GM12878 (cell line): Measurements from ENCODE around the gene IER5L. TPM values are rescaled to one million over a fixed set of nuclear protein-coding genes. Genes with fewer than 3 reads are reported as not detected.
"Not testable (repeated sequence)": the region's sequence is repeated elsewhere in the genome, so short reads cannot be mapped to it uniquely, and the experiment has no call there.

Experiments
- ATAC-seq: fragments of 200-7000 bp; cut with Tn5 transposase; 3 replicates; pipeline ENCODE4 v1.9.1; 2020; ENCODE audit warnings: mild to moderate bottlenecking, moderate library complexity
- BruUV-seq: library from RNA; stranded (reverse); fragments of 400-500 nt; replicated peaks from 2 replicates; lab custom pipeline; 2021; lab: Mats Ljungman, UMichigan
- CTCF ChIA-PET: fragments of 300-600 bp; sonication (Branson Sonifier 250); formaldehyde crosslinking; extraction: SDS; loops from one replicate; lab custom pipeline; 2021; ENCODE audit warnings: inconsistent platforms; lab: Yijun Ruan, JAX
- POLR2A ChIA-PET: fragments of 350-600 bp; formaldehyde crosslinking; extraction: SDS; loops from one replicate; lab custom pipeline; 2021; ENCODE audit warnings: inconsistent platforms; lab: Charles Lee
- RAD21 ChIA-PET: fragments of 300-600 bp; sonication (Branson Sonifier 250); formaldehyde crosslinking; loops from one replicate; lab custom pipeline; 2023; ENCODE audit warnings: antibody characterized with exemption; ENCODE audit not compliant: unreplicated experiment; lab: Charles Lee
- SMC1A ChIA-PET: fragments of 300-600 bp; sonication (Branson Sonifier 250); formaldehyde crosslinking; loops from one replicate; lab custom pipeline; 2023; ENCODE audit not compliant: unreplicated experiment, uncharacterized antibody; lab: Charles Lee
- DNase-seq: peaks from one replicate; pipeline ENCODE4 v3.0.0-alpha.2; 2011; ENCODE audit warnings: low read depth, low spot score
- FAIRE-seq: peaks from 3 replicates; lab custom pipeline; 2011; peaks lifted over from hg19 to GRCh38; lab: Jason Lieb, UNC
- H2AFZ ChIP-seq: 2 replicates; pipeline ENCODE4 v1.6.0; 2011; ENCODE audit warnings: low read depth, low read length, control low read depth; ENCODE audit not compliant: control insufficient read depth
- H3K27ac ChIP-seq: 2 replicates; pipeline ENCODE4 v1.5.1; 2011; ENCODE audit warnings: control low read depth; ENCODE audit not compliant: control insufficient read depth, insufficient read depth
- H3K27me3 ChIP-seq, 2 experiments: replicated peaks in 1 of 2; 2 replicates each; pipeline versions ENCODE4 v1.6.0 to v1.6.1; 2011; ENCODE audit warnings: low read length in 1 of 2; ENCODE audit not compliant: control insufficient read depth in 2 of 2, insufficient read depth in 2 of 2
- H3K36me3 ChIP-seq, 2 experiments: 2 replicates each; pipeline ENCODE4 v1.5.1; 2011; ENCODE audit warnings: low read length in 1 of 2; ENCODE audit not compliant: control insufficient read depth in 2 of 2, insufficient read depth in 2 of 2
- H3K4me1 ChIP-seq: 2 replicates; pipeline ENCODE4 v1.6.1; 2011; ENCODE audit warnings: mild to moderate bottlenecking, low read length, moderate library complexity, mixed read lengths; ENCODE audit not compliant: control insufficient read depth, insufficient read depth
- H3K4me2 ChIP-seq: 2 replicates; pipeline ENCODE4 v1.6.0; 2011; ENCODE audit warnings: control low read depth; ENCODE audit not compliant: control insufficient read depth, insufficient read depth
- H3K4me3 ChIP-seq: fragments of 200-600 bp; sonication (generic); 2 replicates; pipeline ENCODE4 v1.5.1; 2016
- H3K79me2 ChIP-seq: 2 replicates; pipeline ENCODE4 v1.6.0; 2011; ENCODE audit warnings: low read length; ENCODE audit not compliant: control insufficient read depth, insufficient read depth
- H3K9ac ChIP-seq: 2 replicates; pipeline ENCODE4 v1.8.0; 2011; ENCODE audit warnings: low read length, control low read depth, mixed read lengths; ENCODE audit not compliant: control insufficient read depth, insufficient read depth
- H3K9me3 ChIP-seq: replicated peaks from 3 replicates; pipeline ENCODE4 v1.5.1; 2011; ENCODE audit warnings: mild to moderate bottlenecking, low read length; ENCODE audit not compliant: control insufficient read depth, insufficient read depth
- H4K20me1 ChIP-seq: 2 replicates; pipeline ENCODE4 v1.6.0; 2011; ENCODE audit not compliant: control insufficient read depth, insufficient read depth
- IRF3 ChIP-seq: fragments of 450-650 bp; IDR thresholded peaks from 2 replicates; pipeline ENCODE4 v1.6.1; 2014; ENCODE audit warnings: mild to moderate bottlenecking
- IRF5 ChIP-seq: fragments of 450-650 bp; IDR thresholded peaks from 2 replicates; pipeline ENCODE4 v1.6.1; 2017; ENCODE audit warnings: borderline replicate concordance
- MEF2B ChIP-seq: fragments of 450-650 bp; IDR thresholded peaks from 2 replicates; pipeline ENCODE4 v1.6.1; 2018; ENCODE audit warnings: mild to moderate bottlenecking, moderate library complexity; ENCODE audit not compliant: partially characterized antibody, poor library complexity, severe bottlenecking
- NFYB ChIP-seq: IDR thresholded peaks from 2 replicates; pipeline ENCODE4 v1.6.1; 2011; ENCODE audit warnings: low read depth, mild to moderate bottlenecking, low read length, improper control_type of control experiment, moderate library complexity; ENCODE audit not compliant: insufficient read depth
- NKRF ChIP-seq: fragments of 450-650 bp; conservative IDR thresholded peaks from 2 replicates; pipeline ENCODE4 v1.6.1; 2017; ENCODE audit warnings: mild to moderate bottlenecking, moderate library complexity
- SMAD1 ChIP-seq: fragments of 450-650 bp; IDR thresholded peaks from 2 replicates; pipeline ENCODE4 v1.6.1; 2018; ENCODE audit warnings: mild to moderate bottlenecking, low read depth; ENCODE audit not compliant: partially characterized antibody
- SMC3 ChIP-seq: IDR thresholded peaks from 2 replicates; pipeline ENCODE4 v1.6.1; 2011; ENCODE audit warnings: low read length, improper control_type of control experiment, borderline replicate concordance
- SRF ChIP-seq, 2 experiments: IDR thresholded peaks; 2 replicates each; pipeline ENCODE4 v1.6.1; 2011; ENCODE audit warnings: low read depth in 2 of 2, low read length in 2 of 2, mild to moderate bottlenecking in 1 of 2, moderate library complexity in 1 of 2
- YBX1 ChIP-seq: fragments of 450-650 bp; IDR thresholded peaks from 2 replicates; pipeline ENCODE4 v1.6.1; 2016; ENCODE audit warnings: antibody characterized with exemption
- ZNF384 ChIP-seq: IDR thresholded peaks from 2 replicates; pipeline ENCODE4 v1.6.1; 2012; ENCODE audit warnings: low read depth, mild to moderate bottlenecking, low read length, improper control_type of control experiment, borderline replicate concordance
- WGBS: methylation state at CpG from one replicate; pipeline ENCODE4 v1.1.6; 2016; ENCODE audit warnings: low lambda C conversion rate; ENCODE audit not compliant: insufficient replicate concordance, insufficient coverage; ENCODE audit errors: missing lambda C conversion rate; 5-methylcytosine and 5-hydroxymethylcytosine counted together
- in situ Hi-C: fragments of 300-500 bp; cut with MboI; formaldehyde crosslinking; loops from 9 replicates; pipeline ENCODE4 v1.14.3; 2018; ENCODE audit warnings: mixed read lengths
- intact Hi-C: fragments of 100-400 bp; cut with micrococcal nuclease; formaldehyde crosslinking; loops from one replicate; pipeline ENCODE4 v1.14.2; 2022; ENCODE audit not compliant: unreplicated experiment
- polyA plus RNA-seq, 11 experiments: library from polyadenylated mRNA; depleted of rRNA in 4 of 11; unstranded in 6 of 11; stranded (reverse) in 5 of 11; fragments of >200 nt; fragmentation: Nextera tagmentation in 4 of 11; fragmentation: Illumina TruSeq in 1 of 11; extraction: Ambion mirVana in 4 of 11; extraction: Trizol in 1 of 11; gene quantifications; 1 replicate in 1 of 11; 2 replicates in 10 of 11; pipeline versions ENCODE4 v1.2.1 to v1.2.3, GENCODE V29; 2011 to 2016; ENCODE audit warnings: inconsistent platforms in 2 of 11, missing spikeins in 2 of 11, low read depth in 1 of 11
- total RNA-seq, 4 experiments: library from RNA; depleted of rRNA in 3 of 4; stranded (reverse); fragments of >200 nt in 3 of 4; fragmentation: Illumina TruSeq in 1 of 4; extraction: Trizol in 1 of 4; gene quantifications; 2 replicates each; pipeline versions ENCODE4 v1.2.1 to v1.2.3, GENCODE V29; 2013 to 2021

The IER5L gene
- total and polyA plus RNA-seq, 10 of the 15 experiments (the other 5 are each of a cell fraction or from before 2014, with no cell fraction given): 0.04 to 1.4 (median 0.17) TPM

- no peak for TF ChIP-seq NKRF
- no peak for TF ChIP-seq IRF3
Observed at GRCh38 chr9:129164246-129164930, 13.7 kb downstream of the IER5L start (continued).

GRCh38 chr9:129163753-129164152, 14.3 kb downstream of the IER5L start:
- POLR2A ChIA-PET: no interaction called here
- no TSS peak for BruUV-seq
- Histone ChIP-seq H3K4me1 (no peaks in the 10 kb centered on the region), H3K36me3 (no peaks in the 10 kb centered on the region), H3K9ac (no peak overlapping the region), H3K9me3 (no peaks in the 10 kb centered on the region), H2AFZ (no peak overlapping the region), H3K27me3 (no peaks in the 10 kb centered on the region), H3K27ac (no peak overlapping the region), H3K4me2 (no peak overlapping the region), H4K20me1 (no peaks in the 10 kb centered on the region), H3K79me2 (no peaks in the 10 kb centered on the region), H3K4me3 (no peak overlapping the region)
- in situ Hi-C loops (no loop called here), intact Hi-C loops (no loop called here)
- DNase-seq (no peak), ATAC-seq (no peak), FAIRE-seq (no peak)
- RAD21 ChIA-PET: interaction anchor here (1.1 kb wide), 1 partner anchor 14 kb away, joined by 3 read pairs; no protein-coding TSS in a partner anchor
- 57% methylated on average over 10 of the region's 10 CpGs for WGBS
- no peak for TF ChIP-seq SRF (IDR thresholded peaks at IDR 0.05; ENCODE audit: low read depth in 2 of 2, low read length in 2 of 2)
- TF ChIP-seq IRF5: no peak
- TF ChIP-seq MEF2B: no peak
- no peak for TF ChIP-seq ZNF384
- no peak for TF ChIP-seq YBX1
- TF ChIP-seq SMAD1: no peak
- no peak for TF ChIP-seq SMC3
- TF ChIP-seq NFYB: no peak
- CTCF ChIA-PET: interaction anchor here (3.1 to 13.1 kb wide), 3 partner anchors 10 to 32 kb away, joined by 11 to 273 read pairs (median 21); no protein-coding TSS in a partner anchor
- SMC1A ChIA-PET: no interaction called here

- SMC1A ChIA-PET, intact Hi-C loops, H3K36me3 ChIP-seq, H3K27me3 ChIP-seq, H4K20me1 ChIP-seq, FAIRE-seq, H3K79me2 ChIP-seq, H2AFZ ChIP-seq, POLR2A ChIA-PET, H3K27ac ChIP-seq, H3K4me1 ChIP-seq, H3K9me3 ChIP-seq, ATAC-seq, in situ Hi-C loops, H3K4me2 ChIP-seq, DNase-seq, H3K9ac ChIP-seq, BruUV-seq, H3K4me3 ChIP-seq: not testable (repeated sequence)
- RAD21 ChIA-PET: interaction anchor here (1.1 kb wide), 1 partner anchor 14 kb away, joined by 3 read pairs; no protein-coding TSS in a partner anchor
- WGBS: 27% methylated on average over 5 of the region's 5 CpGs
- CTCF ChIA-PET: interaction anchor here (1.2 to 5.6 kb wide), 2 partner anchors 20 to 32 kb away, joined by 5 to 21 read pairs; no protein-coding TSS in a partner anchor
Observed at GRCh38 chr9:129163198-129163670, 14.8 kb downstream of the IER5L start.
